Activated CD4-positive, alpha-beta T cell treated with anti-CD3 and anti-CD28 coated beads, Interleukin-2, amount 50 U/mL, for 16 hours (primary cell): ENCODE results near the gene S1PR3.
A peak's percentile ranks its signal among the peaks of the same experiment; 100 is the strongest.
"Not testable (repeated sequence)": the region's sequence is repeated elsewhere in the genome, so short reads cannot be mapped to it uniquely, and the experiment has no call there.

ENCODE experiments used
- DNase-seq: peaks from one replicate; pipeline ENCODE4 v3.0.0-alpha.2; 2020

S1PR3 gene

GRCh38 chr9:88991066-88992034, at the start of gene S1PR3:
Gene S1PR3, plus strand, starts transcription at chr9:88991468. Its CDS starts 9,733 bp downstream, at chr9:89001201.
- peak; percentile 28 for DNase-seq

DNA sequence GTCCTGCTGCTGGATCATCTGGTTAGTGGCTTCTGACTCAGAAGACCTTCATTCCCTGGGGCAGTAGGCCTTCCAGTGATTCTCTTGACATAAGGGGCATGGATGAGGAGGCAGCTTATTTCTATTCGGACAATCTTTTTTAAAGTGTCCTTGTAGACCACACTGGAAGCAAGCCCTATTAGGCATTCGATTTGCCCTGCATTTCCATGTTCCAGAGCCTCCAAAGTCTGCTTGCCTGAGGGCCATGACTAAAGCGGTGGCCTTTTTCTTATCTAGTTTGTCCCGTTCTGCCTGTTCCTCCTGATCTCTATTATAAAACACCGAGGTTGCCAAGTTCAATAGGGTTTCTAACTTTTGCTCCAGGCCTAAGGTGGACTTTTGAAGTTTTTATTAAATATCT, 49.7 kb upstream of the S1PR3 start:
- not testable (repeated sequence) for DNase-seq

DNA sequence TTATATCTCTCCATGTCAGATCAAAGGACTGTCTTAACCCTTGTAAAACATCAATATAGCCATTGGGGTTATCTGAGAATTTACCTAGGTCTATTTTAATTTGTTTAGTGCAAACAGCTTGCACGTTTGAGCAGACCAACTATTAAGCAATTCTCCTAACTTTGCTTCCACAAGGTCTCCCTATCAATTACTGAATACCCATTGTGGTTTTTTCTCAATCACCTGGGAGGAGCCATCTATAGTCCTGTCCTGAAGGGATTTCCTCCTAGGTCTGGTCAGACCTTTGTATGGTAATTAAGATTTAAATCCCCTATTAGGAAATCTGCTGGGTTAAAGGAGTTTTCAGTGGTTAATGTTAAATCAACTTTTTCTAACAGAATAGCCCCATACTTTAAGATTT, 48.9 kb upstream of the S1PR3 start:
- DNase-seq: no peak

DNA sequence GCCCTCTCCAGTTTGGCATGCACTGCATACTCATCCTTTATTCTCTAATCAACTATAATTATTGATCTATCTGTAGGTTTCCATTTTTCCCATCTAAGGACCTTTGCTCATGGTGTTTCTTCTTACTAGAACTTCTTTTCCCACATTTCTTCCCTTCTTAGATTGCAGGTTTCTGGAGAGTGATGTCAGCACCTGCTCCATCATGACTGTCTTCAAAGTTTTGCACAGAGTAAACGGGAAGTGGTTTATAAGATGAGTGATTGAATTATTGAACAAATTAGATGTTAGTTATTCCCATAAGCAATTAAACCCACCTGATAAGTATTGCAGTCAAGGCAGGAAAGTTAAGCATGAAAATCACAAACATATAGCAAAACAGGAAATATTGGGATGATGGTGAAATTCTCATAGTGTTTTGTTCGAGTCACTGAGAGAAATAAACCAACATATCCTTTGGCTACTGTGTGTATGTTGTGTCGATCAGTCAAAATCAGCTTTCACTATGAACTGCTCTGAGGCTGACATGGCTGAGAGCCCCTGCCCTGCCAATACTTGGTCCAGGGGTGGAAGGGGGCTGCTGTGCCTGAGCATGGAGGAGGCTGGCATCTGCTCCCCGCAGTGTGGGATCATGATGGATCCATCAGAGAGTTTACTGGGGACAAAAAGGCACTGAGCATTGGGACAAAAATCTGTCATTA, 45.5 kb upstream of the S1PR3 start:
- DNase-seq: no peak

DNA sequence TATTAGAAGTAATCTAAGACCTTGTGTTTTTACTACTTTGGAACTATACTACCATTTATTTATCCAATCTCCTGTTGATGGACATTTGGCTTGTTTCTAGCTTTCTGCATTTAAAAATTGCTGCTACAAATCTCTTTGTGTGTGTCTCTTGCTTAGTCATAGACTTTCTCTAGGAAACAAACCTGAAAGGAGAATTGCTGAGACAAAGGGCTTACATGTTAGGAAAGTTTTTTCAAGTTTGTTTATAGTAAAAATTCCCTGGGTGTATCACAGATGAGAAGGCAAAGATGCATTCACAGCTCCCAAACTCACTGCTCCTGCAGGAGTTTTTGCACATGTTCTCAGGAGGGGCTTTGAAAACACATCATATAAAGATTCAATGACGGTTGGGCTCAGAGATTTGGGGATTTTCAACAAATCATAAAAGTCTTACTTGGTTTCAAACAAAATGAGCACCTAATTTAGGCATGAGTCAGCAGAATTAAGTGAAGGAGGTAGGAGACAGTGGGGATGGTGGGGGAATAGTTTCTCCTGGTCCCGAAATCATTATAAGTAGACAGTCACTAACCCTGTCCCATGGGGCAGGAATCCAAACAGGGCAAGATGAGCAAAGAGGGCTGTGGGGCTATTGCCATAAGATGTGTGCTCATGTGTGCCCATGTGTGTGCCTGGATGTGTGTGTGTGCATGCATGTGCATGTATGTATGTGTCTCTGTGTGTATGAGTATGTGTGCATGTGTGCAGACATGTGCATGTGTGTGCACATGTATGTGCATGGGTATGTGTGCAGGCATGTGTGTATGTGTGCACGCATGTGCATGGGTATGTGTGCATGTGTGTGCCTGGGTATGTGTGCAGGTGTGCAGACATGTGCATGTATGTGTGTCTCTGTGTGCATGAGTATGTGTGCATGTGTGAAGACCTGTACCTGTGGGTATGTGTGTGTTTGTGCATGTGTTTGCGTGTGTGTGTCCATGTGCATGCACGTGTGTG, 43.4 kb upstream of the S1PR3 start:
- DNase-seq: no peak

DNA sequence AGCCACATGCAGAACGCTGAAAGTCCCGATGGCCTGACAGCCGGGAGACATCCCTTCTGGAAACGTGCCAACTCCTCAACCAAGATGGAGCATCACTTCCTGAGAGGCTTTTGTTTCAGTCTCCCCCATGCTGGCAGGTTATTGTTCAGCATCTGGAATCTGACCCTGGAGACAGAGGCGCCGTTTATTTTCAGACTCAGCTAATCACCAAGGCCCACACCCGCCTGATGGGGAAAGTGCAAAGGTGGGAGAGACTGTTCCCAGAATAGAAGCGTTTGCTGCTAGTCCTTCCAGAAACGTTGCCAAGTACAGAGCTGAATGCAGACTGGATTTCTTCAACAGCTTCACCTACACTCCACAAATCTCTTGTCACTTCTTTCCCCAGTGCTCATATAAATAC, 41.8 kb upstream of the S1PR3 start:
- DNase-seq: no peak

GRCh38 chr9:88949961-88950340, 41.3 kb upstream of the S1PR3 start:
- DNase-seq: peak; percentile 57

DNA sequence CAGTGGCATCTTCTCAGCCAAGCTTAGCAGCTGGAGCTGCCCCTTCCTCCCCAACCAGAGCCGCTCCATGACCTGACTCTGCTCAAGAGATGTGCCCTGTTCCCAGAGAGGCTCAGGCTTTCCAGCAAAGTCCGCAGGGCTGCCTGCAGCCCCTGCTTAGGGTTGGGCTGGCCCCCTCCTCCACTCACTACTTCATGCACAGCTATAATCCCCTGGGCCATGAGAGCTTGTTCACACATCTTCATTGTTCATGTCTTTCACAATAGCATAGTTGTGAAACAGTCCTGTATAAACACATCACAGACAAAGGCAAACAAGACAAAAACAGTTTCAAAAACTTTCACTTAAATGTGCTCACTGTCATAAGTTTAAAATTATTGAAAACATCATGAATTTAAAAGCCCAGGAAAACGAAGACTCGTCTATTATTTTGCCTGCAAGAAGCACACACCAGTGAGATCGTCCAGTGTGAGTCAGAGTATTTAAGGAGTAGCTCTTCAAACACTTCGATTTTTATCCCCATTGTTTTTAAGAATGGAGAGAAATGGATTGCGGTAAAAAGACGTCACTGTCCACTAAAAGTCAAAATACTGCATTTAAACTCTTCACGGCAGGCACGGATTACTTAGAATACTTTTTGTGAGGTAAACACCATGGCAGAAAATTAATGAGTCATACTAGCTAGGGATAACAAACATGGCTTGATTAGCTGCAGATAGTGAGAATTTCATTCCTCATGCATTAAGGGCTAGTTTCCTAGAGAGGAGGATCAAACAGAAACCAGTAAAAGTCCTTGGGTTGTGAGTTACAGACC, 40.7 kb upstream of the S1PR3 start:
- no peak for DNase-seq

GRCh38 chr9:88951155-88951542, 40.1 kb upstream of the S1PR3 start:
- DNase-seq: no peak

GRCh38 chr9:88952086-88952615, 39.1 kb upstream of the S1PR3 start:
- no peak for DNase-seq

GRCh38 chr9:88952976-88953375, 38.3 kb upstream of the S1PR3 start:
- no peak for DNase-seq

DNA sequence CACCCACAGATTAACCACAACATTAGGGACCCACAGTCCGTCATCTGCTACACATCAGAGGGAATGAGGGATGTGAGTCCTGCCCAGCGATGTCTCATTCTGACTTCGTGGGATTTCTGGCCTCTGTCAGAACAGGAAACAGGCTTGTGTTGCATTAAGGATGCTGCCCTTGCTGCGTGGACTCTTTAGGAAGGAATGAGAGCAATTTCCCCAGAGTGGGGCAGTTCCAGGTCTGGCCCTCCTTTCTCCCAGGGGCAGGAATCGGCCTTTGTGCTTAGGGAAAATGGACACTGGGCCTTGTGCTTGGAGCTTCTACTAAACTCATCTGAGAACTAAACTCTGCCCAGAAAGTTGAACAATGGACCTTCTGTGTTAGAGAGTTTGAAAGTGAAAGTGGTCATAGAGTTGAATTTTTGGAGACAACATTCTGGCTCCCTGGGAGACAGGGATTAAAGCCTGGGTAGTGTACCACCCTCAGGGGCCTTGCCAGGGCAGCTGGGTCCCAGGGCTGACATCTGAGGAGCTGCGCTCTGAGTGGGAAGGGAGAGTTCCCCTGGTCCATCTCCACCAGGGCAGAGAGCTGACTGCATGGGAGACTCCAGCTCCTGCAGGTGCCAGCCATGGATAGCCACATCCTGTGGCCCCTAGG, 37.8 kb upstream of the S1PR3 start:
- no peak for DNase-seq

GRCh38 chr9:88954066-88954465, 37.2 kb upstream of the S1PR3 start:
- DNase-seq: no peak

DNA sequence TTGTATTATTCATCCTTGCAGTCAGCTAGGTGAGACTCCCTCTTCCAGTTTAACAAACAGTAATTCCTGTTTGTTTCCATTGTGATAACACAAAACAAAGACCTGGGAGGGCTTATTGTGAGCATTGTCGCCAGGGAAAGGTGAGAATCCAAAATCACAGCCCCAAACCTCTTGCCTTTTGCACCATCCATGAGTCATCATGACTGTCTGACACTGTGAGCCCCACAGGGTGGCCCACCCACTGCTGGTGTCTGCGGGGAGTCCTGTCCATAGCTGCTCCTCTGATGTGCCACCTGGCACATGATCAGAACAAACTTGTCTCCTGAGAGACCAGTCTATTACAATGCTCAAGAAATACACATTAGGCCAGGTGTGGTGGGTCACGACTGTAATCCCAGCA, 33.7 kb upstream of the S1PR3 start:
- no peak for DNase-seq

DNA sequence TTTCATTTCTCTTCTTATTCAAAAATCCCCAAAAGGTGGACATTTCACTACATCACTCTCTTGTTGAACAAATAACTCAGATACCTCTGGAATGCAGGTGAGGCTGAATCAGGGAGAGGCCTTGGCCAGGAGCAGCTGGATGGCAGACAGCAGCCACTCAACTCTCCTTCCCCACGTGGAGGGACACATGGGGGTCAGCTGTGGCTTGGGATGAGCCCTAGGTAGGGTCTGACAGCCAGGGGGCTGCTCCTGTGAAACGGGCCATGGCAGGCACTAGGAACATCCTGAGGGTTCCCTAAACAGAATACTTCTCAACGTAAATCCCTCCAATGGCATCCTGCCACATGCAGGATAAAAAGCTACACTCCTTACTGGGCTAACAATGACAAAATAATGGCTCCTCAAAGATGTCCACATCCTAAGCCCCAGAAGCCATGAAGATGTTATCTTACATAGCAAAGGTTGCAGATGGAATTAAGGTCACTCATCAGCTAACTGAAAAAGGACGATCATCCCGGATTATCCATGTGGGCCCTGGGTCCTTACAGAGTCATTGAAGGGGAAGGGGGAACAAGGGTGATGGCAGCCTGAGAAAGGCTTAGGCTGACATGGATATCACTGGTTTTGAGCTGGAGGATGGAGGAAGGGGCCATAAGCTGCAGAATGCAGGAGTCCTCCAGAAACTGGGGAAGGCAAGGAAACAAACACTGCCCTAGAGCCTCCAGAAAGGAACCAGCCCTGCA, 31.4 kb upstream of the S1PR3 start:
- DNase-seq: no peak

DNA sequence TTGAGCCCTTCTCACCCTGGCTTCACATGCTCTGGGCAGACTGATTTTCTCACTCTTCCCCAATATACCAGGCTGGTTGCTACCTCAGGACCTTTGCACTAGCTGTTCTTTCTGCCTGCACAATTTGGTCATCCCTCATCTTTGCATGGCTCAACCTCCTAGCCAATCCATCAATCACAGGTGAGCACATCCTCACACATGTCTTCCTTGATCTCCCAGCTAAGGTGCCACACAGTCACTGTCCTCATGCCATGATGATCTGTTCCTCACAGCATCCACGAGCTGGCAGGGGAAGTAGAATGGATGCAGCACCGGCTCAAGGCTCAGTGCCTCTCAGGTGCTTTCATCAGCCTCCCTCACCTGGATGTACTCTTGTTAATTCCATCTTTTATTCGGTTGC, 30.6 kb upstream of the S1PR3 start:
- DNase-seq: no peak

DNA sequence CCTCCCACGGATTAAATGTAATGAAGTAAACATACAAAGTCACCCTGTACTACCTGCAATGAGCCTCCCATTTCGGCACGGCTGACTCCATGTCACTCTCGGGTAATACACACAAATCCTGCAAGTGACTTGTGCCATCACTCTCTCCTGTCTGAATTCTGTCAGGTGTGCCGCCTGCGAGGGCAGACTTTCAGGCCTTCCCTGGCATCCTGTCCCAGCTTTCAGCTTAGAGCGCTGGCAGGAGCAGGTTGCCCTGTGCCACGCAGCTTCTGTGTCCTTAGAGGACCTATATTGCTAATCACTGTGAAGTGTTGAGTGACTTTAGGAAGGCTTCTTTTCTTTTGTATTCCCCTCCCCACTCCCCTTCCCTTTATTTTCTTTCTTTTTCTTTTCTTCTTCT, 25.8 kb upstream of the S1PR3 start:
- no peak for DNase-seq

DNA sequence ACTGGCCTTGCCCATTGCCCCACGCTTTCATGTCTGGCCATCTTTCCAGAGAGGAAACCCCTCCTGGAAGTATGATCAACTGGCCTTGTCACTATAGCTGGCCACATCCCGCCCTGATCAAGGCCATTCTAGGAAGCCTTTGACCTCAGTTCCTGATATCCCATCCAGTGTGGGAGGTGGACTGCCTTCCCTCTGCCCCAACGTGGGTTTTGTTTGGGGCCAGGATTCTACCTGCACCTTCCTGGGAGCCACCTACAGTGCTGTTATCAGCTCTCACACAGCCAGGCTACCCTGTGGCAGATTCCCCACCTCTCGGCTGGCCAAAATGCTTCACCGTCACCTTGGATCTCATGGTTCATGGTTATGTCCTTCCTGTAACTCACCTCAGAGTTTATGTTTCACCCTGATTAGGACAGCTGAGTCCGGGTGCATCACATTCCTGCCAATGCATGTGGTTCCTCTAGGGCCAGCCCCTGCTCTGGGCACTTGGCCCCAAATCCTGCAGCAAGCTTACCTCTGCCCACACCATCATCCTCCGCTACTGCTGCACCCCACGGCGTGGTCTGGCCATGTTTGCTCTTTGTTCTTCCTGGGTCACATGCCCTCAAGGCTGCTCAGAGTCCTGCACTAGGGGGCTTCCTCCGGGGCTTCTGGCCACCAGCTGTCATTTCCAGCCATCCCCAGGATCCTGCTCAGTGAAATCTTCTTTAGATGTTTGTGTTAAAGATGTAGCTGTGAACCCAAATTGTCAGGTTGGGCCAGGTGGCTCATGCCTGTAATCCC, 24.2 kb upstream of the S1PR3 start:
- DNase-seq: no peak

DNA sequence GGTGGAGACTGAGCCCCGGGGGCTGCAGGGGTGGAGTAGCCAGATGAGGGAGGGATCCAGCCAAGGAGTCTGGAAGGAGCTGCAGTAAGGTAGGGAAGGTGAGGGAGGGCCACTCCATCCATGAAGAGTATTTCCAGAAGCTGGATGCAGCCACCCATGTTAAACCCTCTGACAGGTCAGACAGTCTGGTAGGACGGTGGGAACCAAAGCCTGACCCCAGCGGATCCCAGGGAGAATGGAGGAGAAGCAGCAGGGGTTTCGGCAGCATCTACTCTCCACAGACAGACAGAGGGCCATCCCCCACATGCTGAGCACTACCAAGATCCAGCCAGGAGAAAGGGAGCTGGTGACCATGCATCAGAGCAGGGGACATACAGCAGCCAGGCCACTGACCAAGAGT, 22.5 kb upstream of the S1PR3 start:
- DNase-seq: no peak
